K562 (cell line): Measurements from ENCODE around the gene OTULIN. TPM values are rescaled to one million over a fixed set of nuclear protein-coding genes. Genes with fewer than 3 reads are reported as not detected.

Source experiments
- HMBOX1 ChIP-seq: sonication (generic); IDR thresholded peaks from 2 replicates; pipeline ENCODE4 v1.6.1; 2016
- MEIS2 ChIP-seq: fragments of 450-650 bp; IDR thresholded peaks from 2 replicates; pipeline ENCODE4 v1.6.1; 2014; ENCODE audit warnings: mild to moderate bottlenecking; ENCODE audit not compliant: partially characterized antibody
- SIRT6 ChIP-seq: IDR thresholded peaks from one replicate; pipeline ENCODE4 v1.6.1; 2012; ENCODE audit warnings: low read depth, mild to moderate bottlenecking, control low read depth, inconsistent platforms, low read length, moderate library complexity
- SRSF9 ChIP-seq: fragments of 200-400 bp; formaldehyde crosslinking; IDR thresholded peaks from 2 replicates; pipeline ENCODE4 v1.6.1; 2017; ENCODE audit warnings: low read depth, low read length, borderline replicate concordance
- ZNF518B ChIP-seq: fragments of 250-450 bp; sonication (Bioruptor Pico); IDR thresholded peaks from 2 replicates; pipeline ENCODE4 v1.5.0; 2021; ENCODE audit warnings: mild to moderate bottlenecking, moderate library complexity
- polyA plus RNA-seq, 8 experiments: library from polyadenylated mRNA; depleted of rRNA in 4 of 8; stranded (reverse) in 5 of 8; unstranded in 3 of 8; fragments of >200 nt; fragmentation: Nextera tagmentation in 2 of 8; fragmentation: Illumina TruSeq in 1 of 8; extraction: Ambion mirVana in 2 of 8; extraction: Trizol in 1 of 8; gene quantifications; 2 replicates each; pipeline versions ENCODE4 v1.2.1 to v1.2.3, GENCODE V29; 2011 to 2014; ENCODE audit warnings: inconsistent platforms in 1 of 8, missing spikeins in 1 of 8
- total RNA-seq, 7 experiments: library from RNA; depleted of rRNA in 6 of 7; stranded (reverse); fragments of >200 nt in 6 of 7; fragmentation: Illumina TruSeq in 2 of 7; extraction: Trizol in 2 of 7; gene quantifications; 2 replicates each; pipeline versions ENCODE4 v1.2.1 to v1.2.3, GENCODE V29; 2011 to 2021; ENCODE audit warnings: low replicate concordance in 1 of 7

OTULIN gene
- total and polyA plus RNA-seq, 9 of the 15 experiments (the other 6 are each of a cell fraction or from before 2014, with no cell fraction given), result 3.3 to 33.6 (median 20.1) TPM

GRCh38 chr5:14656898-14657297, 7.6 kb upstream of the OTULIN start (continued):
- no peak for TF ChIP-seq HMBOX1
- no peak for TF ChIP-seq ZNF518B
- no peak for TF ChIP-seq MEIS2
- TF ChIP-seq SIRT6, result no peak
- TF ChIP-seq SRSF9, result no peak
